Thoracic aorta (tissue), 2 donors: ENCODE data around the gene CAPN7. TPM values are rescaled to one million over a fixed set of nuclear protein-coding genes. Genes with fewer than 3 reads are reported as not detected.
A peak's percentile ranks its signal among the peaks of the same experiment; 100 is the strongest.

ENCODE experiments used
- ATAC-seq: fragments of 150-250 bp; one replicate; pipeline ENCODE4 v1.8.0; 2017; ENCODE audit warnings: low read depth; ENCODE audit not compliant: insufficient number of reproducible peaks, low FRiP score
- DNase-seq: peaks from one replicate; pipeline ENCODE4 v3.0.0-alpha.2; 2020; ENCODE audit warnings: low spot score
- H3K27ac ChIP-seq, 2 donors: fragments of 200-600 bp; sonication (generic); 1 replicate in 1 of 2; 2 replicates in 1 of 2; pipeline ENCODE4 v1.5.1; 2016; ENCODE audit warnings: mild to moderate bottlenecking in 2 of 2, moderate library complexity in 2 of 2
- H3K27me3 ChIP-seq: fragments of 200-600 bp; sonication (generic); replicated peaks from 2 replicates; pipeline ENCODE4 v1.6.0; 2016; ENCODE audit warnings: mild to moderate bottlenecking; ENCODE audit not compliant: insufficient read depth
- H3K36me3 ChIP-seq: fragments of 200-600 bp; sonication (generic); one replicate; pipeline ENCODE4 v1.5.1; 2016
- H3K4me1 ChIP-seq, 2 donors: fragments of 200-600 bp; sonication (generic); 1 replicate in 1 of 2; 2 replicates in 1 of 2; pipeline versions ENCODE4 v1.5.1 to v1.6.0; 2016; ENCODE audit warnings: low read depth in 2 of 2, mild to moderate bottlenecking in 1 of 2; ENCODE audit not compliant: control insufficient read depth in 1 of 2
- H3K4me3 ChIP-seq: fragments of 200-600 bp; sonication (generic); 2 replicates; pipeline ENCODE4 v1.5.1; 2016; ENCODE audit warnings: mild to moderate bottlenecking
- H3K9me3 ChIP-seq: fragments of 200-600 bp; sonication (generic); 2 replicates; pipeline ENCODE4 v1.5.1; 2016
- total RNA-seq, 2 donors: library from RNA; depleted of rRNA; stranded (reverse); fragments of >200 nt; gene quantifications; one replicate each; pipeline versions ENCODE4 v1.1.0 to v1.2.3, GENCODE V29; 2016
- TF ChIP-seq, protein P1 (sequence below): fragments of 200-600 bp; sonication (generic); IDR thresholded peaks from one replicate; pipeline ENCODE4 v1.5.1; 2019; ENCODE audit warnings: antibody characterized with exemption

Gene CAPN7
- total RNA-seq, 2 donors from 2014 or later = 40.1 to 73.8 TPM

DNA sequence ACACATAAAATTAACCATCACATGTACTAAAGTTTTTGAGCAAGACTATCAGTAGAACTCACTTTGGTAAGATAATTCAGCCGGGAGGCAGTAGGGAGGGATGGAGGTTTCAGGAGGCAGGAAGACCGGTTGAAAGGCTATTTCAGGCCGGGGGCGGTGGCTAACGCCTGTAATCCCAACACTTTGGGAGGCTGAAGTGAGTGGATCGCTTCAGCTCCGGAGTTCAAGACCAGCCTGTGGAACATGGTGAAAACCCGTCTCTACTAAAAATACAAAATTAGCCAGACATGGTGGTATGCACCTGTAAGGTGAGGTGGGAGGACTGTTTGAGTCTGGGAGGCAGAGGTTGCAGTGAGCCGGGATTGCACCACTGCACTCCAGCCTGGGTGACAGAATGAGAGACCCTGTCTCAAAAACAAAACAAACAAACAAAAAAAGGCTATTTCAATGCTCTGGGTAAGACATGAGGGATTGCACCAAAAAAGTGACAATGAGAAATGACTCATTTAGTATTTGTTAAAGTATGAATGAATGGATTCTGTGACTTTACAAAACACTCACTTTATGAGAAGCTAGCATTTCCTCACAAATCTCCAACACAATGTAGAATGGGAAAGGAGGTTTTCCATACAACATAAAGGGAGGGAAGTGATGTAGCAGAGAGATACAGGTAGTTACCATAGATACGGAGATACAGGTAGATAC is 82.4 kb downstream of the CAPN7 start:
- peaks cover 37 to 67% of the 10 kb centered on the region in 2 donors for H3K4me1 ChIP-seq
- TF ChIP-seq, protein P1, sequence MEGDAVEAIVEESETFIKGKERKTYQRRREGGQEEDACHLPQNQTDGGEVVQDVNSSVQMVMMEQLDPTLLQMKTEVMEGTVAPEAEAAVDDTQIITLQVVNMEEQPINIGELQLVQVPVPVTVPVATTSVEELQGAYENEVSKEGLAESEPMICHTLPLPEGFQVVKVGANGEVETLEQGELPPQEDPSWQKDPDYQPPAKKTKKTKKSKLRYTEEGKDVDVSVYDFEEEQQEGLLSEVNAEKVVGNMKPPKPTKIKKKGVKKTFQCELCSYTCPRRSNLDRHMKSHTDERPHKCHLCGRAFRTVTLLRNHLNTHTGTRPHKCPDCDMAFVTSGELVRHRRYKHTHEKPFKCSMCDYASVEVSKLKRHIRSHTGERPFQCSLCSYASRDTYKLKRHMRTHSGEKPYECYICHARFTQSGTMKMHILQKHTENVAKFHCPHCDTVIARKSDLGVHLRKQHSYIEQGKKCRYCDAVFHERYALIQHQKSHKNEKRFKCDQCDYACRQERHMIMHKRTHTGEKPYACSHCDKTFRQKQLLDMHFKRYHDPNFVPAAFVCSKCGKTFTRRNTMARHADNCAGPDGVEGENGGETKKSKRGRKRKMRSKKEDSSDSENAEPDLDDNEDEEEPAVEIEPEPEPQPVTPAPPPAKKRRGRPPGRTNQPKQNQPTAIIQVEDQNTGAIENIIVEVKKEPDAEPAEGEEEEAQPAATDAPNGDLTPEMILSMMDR = no peak
- no peaks in the 10 kb centered on the region for H3K27me3 ChIP-seq
- ATAC-seq = no peak
- no peaks in the 10 kb centered on the region for H3K9me3 ChIP-seq
- DNase-seq = no peak
- H3K36me3 ChIP-seq = no peaks in the 10 kb centered on the region
- no peak overlapping the region for H3K4me3 ChIP-seq
- peak overlapping the region; percentile 44 to 63 for H3K27ac ChIP-seq

- H3K9me3 ChIP-seq = no peaks in the 10 kb centered on the region
- no peak overlapping the region for H3K27ac ChIP-seq
- DNase-seq = no peak
- H3K4me1 ChIP-seq = peaks cover 39 to 75% of the 10 kb centered on the region in 2 donors
- TF ChIP-seq, protein P1 = no peak
- H3K36me3 ChIP-seq = no peaks in the 10 kb centered on the region
- H3K4me3 ChIP-seq = no peak overlapping the region
- no peaks in the 10 kb centered on the region for H3K27me3 ChIP-seq
- no peak for ATAC-seq
These were observed 83.6 kb downstream of the CAPN7 start for GRCh38 chr3:15289661-15290060.

DNA sequence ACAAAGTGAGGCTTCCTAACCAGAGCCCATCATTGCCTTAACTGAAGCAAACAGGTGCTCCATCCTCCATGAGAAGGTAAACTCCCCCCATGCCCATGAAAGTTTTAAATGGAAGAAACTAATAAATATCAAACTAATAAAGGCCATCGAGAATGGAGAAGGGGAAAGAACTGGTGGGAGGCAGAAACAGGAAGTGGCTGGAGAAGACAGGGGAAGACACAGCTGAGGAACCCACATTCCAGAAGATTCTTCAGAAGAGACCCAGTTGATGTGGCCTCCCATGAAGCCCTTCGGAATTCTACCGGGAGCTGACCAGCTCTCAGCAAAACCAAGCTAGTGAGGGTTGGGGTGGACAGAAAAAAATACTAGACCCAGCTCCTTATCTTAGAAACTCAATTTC is 84.7 kb downstream of the CAPN7 start:
- TF ChIP-seq, protein P1 = no peak
- peak overlapping the region; percentile 74 to 87 for H3K27ac ChIP-seq
- DNase-seq (no peak), ATAC-seq (no peak)
- no peaks in the 10 kb centered on the region for H3K27me3 ChIP-seq
- H3K4me1 ChIP-seq = peaks cover 39 to 79% of the 10 kb centered on the region in 2 donors
- no peak overlapping the region for H3K4me3 ChIP-seq
- H3K36me3 ChIP-seq = no peaks in the 10 kb centered on the region
- H3K9me3 ChIP-seq = no peaks in the 10 kb centered on the region

DNA sequence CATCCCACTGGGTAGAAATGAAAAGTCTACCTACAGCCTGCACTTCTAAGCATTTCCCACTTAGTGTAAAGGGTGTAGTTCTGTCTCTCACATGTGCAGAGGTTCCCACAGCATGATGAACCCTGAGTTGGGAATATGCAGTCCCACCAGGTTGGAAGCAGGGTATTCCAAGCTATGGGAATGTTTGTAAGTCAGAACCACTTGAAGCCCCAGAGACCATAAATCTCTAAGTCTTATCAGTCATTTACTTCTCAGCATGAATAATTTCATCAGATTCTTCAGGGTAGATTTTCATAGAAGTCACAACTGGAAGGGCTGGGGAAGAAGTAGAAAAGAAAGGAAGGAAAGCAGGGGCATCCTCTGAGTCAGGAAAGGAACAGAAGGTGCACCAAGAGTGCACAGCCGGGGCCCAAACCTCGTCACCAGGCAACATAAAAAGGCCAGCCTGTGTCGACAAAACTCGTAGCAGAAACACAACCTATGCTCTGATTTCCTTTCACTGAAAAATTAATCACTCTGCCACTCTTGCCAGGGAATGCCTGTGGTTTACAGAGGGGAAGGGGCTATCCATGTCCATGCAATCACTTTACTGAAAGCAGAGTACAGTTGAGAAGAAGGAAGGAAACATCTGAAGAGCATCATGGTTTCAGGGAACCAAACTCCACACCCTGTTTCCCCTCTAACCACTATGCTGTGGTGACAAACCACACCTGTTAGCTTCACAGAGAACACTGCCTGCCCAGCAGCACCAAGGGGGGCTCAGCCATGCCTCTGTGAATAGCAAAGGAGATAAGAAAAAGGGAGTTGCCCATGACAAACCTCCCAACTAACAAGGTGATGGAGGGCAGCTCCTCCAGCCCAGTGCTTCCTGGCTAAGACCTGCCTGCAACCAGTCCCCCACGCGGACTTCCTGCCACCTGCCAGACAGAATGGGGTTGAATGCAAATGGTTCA is 85.8 kb downstream of the CAPN7 start:
- H3K36me3 ChIP-seq = no peaks in the 10 kb centered on the region
- peak overlapping the region; percentile 29 for H3K4me3 ChIP-seq
- H3K9me3 ChIP-seq = no peaks in the 10 kb centered on the region
- TF ChIP-seq, protein P1 = no peak
- ATAC-seq (no peak), DNase-seq (no peak)
- H3K27me3 ChIP-seq = no peaks in the 10 kb centered on the region
- H3K27ac ChIP-seq = peak overlapping the region; percentile 74 to 87
- peaks cover 37 to 68% of the 10 kb centered on the region in 2 donors for H3K4me1 ChIP-seq
